Measurements from ENCODE around the gene STRADA.

GRCh38 chr17:63706336-63707082, 35.1 kb downstream of the STRADA start:
- TF ChIP-seq CTCF (IDR thresholded peaks at IDR 0.05; ENCODE audit: control extremely low read depth in 1 of 3, insufficient read depth in 1 of 3, low read depth in 1 of 3, low read length in 3 of 3) (no peak), POLR2AphosphoS5 (IDR thresholded peaks at IDR 0.05; ENCODE audit: low read depth, low read length) (no peak), CHD2 (IDR thresholded peaks at IDR 0.05; ENCODE audit: low read length) (no peak), GABPA (IDR thresholded peaks at IDR 0.05; ENCODE audit: borderline replicate concordance, insufficient read depth, low read length) (no peak), MAX (IDR thresholded peaks at IDR 0.05) (no peak), HDAC6 (IDR thresholded peaks at IDR 0.05; ENCODE audit: low read depth, low read length) (no peak)

Measured in H1 (cell line).